Limb (tissue), 2 donors: ENCODE data around the gene PLEKHA7.
"Not testable (repeated sequence)": the region's sequence is repeated elsewhere in the genome, so short reads cannot be mapped to it uniquely, and the experiment has no call there.

Experiments
- DNase-seq, 2 donors: peaks; one replicate each; pipeline ENCODE4 v3.0.0-alpha.2; 2016; ENCODE audit errors: extremely low spot score in 2 of 2

The PLEKHA7 gene

DNA sequence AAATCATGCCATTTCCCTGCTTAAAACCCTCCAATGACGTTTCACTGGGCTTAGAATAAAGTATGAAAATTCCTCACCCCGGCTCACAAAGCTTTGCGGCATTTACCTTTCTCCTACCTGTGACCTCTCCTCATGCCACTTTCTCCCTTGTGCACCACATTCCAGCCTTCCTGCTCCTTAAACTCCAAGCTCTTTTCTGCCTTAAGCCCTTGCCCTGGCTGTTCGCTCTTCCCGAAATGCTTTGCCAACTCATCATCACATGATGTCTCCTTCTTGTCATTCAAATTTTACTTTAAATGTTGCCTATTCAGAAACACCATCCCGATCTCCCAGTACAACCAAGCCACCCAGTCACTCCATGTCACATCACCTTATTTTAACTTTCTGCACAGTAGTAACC lies 2.0 kb downstream of the PLEKHA7 start:
- no peak for DNase-seq

DNA sequence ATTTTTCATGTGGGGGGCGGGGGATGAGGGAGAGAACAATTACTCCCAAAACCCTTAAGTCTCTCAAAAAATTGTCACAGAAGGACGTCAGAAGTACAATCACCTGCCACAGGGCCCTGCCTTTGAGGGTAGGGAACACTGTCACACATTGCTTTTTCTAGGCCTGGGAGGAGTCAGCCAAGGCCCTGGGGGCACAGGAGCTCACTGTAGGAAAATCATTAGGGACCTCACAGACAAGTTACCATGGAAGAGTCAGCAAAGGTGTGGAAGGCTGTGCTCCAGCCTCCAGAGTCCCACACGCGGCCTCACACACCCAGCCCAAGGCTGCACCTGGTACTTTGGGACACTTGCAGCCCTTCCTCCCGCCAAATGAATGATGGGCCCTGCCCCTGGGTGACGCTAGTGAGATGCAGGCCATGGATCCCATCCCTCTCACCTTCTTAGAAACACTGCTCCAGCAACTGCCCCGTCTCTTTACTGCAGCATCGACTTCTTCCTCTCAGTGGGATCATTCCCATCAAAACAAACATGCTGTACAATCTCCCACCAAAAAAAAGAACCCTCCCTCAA lies 3.3 kb downstream of the PLEKHA7 start:
- no peak for DNase-seq

DNA sequence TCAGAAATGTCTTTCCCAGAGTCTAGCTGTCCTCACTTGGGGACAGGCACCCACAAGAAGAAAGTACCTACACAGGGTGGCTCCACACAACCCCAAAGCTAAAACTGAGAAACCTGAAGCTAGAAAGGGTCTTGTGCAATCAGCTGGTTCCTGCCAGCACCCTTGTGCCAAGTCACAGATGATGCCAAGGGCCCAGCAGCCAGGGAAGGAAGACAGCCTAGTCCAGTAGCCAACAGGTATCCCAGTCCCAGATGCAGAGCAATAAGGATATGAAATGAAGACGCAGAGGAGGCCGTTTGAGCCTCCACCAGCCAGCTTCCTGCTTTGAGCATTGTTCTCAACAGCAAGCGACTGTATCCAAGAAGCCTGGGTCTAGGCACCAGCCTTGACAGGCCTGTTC lies 6.1 kb downstream of the PLEKHA7 start:
- no peak for DNase-seq

DNA sequence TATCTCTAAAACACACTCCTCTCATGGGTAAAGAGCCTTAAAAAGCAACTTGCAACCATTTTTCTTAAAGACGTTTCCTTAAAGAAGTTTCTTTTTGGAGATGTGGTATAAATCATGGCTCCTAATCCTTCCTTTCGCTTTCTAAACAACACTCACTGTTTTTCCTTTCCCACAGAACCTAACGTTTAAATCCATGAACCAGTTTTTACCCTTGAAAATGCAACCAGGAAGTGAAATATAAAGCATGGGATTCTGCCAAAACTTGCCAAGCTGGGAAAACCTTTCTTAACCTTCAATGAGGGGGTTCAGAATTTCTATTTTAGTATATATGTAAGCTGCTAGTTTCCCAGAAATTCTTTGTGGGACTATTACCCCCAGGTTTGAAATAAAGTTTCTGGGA lies 8.6 kb downstream of the PLEKHA7 start:
- no peak for DNase-seq

DNA sequence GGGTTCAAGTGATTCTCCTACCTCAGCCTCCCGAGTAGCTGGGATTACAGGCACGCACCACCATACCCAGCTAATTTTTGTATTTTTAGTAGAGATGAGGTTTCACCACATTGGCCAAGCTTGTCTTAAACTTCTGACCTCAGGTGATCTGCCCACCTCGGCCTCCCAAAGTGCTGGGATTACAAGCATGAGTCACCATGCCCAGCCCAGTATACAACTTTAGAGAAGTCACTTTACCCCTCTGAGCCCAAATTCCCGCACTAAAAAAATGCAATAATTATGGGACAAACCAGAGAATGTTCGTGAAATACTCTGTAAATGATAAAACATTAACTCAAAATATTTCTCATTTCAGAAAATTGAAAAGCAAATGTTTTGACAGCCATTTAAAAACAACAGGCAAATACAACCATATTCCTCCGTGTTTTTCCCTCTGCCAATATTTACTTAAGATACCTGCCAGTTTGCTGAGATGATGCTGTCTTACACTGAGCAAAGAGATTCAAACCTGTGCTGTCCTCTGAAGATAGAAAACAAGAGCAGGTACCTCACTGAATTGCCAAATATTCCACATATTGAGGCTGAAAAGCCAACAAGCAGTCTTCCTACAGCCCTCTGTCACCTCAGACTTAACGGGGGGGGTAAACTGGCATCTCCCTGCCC lies 9.6 kb downstream of the PLEKHA7 start:
- no peak for DNase-seq

DNA sequence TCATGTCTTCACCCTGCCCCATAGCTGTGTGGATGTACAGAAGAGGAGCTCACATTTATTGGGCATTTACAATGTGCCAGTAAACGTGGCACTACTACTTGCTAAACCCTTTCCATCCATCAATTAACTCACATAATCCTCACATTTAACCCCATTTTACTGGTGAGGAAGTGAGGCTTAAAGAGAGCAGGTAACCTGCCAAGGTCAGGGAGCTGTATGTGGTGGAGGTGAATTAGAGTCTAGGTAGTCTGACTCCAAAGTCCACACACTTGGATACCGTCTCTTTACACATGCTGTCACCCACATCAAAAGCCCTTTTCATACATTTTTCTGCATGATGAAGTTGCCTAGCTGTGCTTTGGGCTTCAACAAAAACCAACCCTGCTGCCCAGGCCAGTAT lies 10.8 kb downstream of the PLEKHA7 start:
- no peak for DNase-seq

DNA sequence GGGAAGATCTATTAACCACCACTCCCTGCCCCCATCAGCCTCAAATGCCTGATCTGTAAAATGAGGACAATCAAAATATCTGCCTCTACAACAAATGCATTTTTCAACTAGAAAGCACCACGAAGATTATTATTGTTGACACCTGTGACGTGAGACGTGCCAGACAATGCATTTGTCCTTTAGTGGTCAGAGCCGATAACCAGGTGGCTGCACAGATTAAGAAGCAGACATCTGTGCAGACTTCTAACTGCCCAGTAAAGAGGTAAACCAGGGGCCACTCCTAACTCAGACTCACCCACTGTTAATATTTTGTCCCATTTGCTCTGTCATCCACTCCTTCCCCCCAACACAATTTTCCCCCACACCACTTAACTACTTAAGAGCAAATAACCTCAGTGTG lies 11.7 kb downstream of the PLEKHA7 start:
- no peak for DNase-seq

DNA sequence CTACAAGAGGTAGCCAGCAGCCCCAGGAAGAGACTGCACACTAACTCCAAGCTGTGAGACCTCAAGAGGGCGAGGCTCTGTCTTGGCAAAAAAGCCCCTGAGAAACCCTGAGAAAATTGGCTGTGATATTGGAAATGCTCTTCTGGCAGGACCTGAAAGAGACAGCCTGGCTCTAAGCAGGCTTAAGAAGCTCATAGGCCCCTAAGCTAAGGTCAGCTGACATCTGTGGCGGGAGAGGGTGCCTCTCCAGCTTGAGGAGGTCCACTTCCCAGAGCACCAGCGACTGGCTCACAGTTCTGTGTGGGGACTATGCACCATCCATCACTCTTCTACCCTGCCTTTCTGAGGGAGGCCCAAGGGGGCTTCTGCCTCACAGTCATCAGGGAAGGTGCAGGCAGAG lies 12.4 kb downstream of the PLEKHA7 start:
- DNase-seq, result no peak

DNA sequence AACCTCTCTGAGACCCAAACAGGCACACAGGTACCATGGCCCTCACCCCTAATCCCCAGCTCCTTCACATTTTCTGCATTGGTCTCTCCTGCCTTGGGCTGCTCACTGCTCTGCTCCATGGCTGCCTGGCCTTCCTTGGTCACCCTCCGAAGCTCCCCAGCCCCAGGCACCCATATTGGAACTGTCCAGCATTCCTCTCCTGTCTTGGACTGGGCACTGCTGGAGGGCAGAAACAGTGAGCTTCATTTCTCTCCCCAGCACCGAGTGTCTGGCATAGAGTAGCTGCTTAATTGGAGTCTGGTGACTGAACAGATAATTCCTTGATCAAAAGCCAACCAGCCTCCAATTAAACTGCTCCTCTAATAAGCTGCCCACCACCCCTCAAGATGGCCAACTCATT lies 13.2 kb downstream of the PLEKHA7 start:
- no peak for DNase-seq

DNA sequence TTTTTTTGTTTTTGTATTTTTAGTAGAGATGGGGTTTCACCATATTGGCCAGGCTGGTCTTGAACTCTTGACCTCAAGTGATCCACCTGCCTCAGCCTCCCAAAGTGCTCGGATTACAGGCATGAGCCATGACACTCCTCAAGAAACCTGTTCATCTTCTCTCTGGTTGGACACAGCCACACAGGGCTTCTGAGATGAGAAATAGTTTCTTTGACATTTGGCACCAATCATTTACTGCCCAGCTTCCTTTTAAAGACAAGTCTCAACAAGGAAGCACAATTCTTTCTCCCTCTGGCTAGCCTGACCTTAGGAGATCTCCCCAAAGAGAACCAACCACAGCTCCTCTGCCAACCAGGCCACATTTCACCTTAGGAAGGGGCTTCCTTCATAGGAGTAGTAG lies 14.0 kb downstream of the PLEKHA7 start:
- not testable (repeated sequence) for DNase-seq

DNA sequence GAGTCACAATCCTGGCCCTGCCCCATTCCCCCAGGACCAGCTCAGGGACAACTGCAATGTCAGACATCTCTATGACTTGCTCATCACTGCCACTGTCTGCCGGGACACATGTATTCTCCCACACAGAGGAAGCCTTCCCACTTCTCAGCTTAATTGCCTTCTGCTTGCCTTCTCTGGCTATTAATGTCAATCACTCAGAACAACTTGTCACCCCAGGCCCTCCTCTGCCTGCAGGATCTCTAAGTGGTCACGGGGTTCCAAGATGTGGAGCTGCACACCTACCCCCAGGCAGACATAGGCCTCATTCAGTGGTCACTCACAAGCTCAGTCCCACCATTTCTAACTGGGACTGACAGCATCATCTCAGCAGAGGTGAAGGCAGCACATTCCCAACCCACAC lies 15.1 kb downstream of the PLEKHA7 start:
- no peak for DNase-seq

DNA sequence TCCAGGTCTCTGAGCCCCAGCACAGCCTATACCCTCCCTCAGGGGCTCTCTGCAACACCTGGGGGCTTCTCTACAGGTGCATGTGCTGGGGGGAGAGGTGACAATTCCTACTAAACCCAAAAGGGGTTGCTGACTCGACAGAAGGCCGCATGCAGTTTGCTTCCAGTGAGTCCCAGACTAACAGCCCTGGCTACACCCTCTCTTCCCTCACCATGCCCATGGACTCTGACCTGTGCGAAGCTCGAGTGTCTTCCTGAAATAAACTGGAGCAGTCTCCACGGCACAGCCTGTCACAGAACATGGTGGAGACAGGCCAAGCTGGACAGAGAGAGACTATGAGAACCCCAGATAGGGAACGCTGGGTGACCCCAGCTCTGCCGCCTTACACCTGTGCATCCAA lies 16.6 kb downstream of the PLEKHA7 start:
- DNase-seq, result no peak

DNA sequence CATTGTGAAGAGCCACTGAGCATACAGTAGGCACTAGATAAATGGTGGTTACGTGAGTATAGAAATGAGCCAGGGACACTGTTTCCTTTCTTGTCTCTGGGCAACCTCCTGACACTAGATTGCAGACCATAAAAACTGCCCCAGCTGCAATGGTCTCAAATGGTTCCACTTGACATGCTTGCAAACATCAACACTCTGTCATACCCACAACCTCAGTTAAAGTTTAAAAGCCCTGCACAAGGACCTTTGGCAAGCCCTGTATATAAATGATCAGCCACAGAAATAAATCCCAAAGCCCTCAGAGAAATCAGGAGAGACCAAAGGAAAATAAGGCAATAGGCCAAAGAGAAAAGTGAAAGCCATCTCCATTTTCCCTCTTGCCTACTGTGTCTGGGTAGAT lies 20.7 kb downstream of the PLEKHA7 start:
- no peak for DNase-seq

DNA sequence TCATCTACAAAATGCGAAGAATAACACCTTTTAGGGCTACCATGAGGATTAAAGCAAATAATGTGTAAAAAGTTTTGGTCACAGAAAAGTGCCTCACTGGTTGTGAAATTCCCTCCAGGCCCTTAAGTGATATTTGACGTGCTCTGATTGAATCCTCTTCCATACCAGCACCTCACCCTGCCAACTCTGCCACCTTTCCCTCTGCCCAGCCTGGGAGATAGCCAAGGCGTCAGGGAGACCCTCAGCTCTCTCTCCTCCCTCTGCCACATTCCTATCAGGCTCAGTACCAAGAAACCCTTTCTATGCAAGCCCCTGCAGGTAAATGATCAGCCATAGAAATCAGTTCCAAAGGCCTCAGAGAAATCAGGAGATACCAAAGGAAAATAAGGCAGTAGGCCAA lies 21.4 kb downstream of the PLEKHA7 start:
- DNase-seq, result no peak

DNA sequence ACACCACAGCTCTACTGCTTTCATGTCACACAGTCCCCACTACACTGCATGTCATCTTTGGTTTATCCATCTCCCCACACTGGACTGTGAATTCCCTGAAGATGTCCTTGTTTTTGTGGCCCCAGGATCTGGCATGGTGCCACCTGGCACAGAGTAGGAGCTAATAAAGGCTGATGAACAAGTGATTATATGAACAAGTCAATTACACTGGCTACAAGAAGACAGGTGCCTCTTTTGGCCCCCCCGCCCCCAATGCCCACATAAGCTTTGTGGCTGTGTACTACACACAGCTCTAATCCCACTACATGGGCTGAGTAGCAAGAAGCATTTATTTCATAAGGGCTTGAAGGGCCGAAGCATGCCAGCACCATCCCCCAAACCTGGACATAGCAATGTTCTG lies 24.7 kb downstream of the PLEKHA7 start:
- no peak for DNase-seq

DNA sequence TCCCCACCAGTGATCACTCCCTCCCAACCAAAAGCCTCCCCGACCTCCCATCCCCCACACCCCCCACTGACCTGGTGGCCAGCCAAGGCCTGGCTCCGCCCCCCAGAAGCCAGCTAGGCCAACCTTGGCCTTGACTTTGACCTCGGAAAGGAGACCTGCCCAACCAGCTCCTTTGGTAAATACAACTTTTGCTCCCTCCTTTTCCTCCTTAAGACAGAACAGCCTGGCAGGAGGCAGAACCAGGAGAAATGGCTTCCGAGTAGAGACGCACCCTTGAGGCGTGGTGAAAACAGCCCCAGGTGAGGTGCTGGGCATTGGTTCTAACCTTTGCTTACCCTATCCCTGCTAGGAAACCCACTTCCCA lies 27.0 kb downstream of the PLEKHA7 start:
- no peak for DNase-seq

DNA sequence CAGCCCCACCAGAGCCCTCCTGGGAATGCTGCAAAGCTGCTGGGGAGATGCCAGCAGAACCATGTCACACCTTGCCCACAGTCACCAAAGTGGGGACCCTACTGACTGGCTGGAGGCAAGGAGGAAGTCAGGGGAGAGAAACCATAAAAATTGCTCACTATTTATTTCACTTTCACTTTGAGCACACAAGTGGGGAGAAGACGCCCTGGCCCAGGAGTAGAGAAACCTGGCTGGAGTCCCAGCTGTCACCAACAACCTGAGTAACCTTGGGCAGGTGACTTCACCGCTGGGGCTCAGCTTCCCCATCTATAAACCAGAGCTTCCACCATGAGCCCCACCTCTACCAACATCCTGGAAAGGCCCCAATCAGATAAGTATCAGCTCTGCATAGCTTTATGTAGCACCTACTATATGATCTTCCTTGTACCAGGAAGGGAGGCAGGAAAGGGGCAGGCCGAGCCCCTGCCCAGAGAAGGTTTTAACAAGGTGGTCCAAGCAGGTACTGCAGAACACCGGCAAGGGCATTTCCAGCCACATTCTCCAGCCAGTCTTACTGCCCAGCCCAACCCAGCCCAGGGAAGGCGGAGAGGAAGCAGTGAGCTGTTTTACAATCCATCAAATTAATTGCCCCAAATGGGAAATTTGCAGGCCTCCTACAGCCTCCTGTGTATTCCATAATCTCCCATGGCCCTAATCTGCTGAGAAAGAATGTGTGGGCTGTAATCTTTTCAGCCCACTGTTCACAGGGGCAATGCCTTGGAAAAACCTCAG lies 27.6 kb downstream of the PLEKHA7 start:
- DNase-seq, result no peak

DNA sequence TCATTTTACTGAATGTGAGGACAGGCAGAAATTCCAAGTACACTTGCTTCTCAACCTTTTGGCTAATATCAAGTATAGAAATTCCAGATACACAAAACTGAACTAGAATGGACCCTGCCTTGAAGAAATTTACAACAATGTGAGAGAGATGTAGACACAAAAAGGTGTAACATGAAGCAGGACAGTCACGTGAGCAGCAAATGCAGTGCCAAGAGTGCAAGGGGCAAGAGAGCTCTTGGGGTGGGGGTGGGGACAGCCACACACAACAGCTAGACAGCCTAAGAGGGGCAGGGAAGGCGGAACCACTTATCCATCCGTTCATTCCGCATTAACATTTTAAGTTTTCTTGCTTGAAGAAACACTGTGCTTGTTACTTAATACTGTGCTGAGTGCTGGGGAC lies 28.9 kb downstream of the PLEKHA7 start:
- no peak for DNase-seq

DNA sequence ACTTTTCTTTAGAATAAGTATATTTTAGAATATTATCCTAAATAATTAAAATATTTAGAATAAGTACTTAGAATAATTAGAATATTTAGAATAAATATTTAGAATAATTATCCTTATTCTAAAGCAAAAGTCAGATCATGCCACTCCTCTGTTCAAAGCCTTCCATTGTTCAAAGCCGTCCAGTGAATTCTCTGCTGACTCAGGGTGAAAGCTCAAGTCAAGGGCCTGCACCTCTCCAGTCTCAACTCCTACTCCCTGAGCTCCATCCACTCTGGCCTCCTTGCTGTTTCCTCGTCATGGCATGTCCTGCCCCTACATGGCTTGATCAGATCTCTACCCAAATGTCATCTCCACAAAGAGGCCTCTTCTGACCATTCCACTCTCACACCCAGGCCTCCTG lies 30.0 kb downstream of the PLEKHA7 start:
- no peak for DNase-seq

DNA sequence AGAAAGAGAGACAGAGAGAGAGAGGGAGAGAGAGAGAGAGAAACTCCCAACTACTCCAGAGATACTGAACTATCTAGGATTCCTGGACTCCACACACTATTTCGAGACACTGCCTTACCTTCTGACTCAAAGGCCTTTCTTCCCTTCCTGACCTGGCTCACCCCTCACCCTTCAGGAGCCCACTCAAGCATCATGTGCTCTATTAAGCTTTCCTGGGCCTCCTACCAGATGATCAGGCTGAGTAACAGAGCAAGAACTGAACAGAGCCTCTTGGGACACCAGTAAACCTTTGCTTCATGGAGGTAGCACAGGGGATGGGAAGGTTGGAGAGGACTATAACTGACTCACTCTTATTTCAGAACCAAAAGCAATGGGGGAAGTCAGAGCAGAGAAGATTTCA lies 31.4 kb downstream of the PLEKHA7 start:
- DNase-seq, result no peak

DNA sequence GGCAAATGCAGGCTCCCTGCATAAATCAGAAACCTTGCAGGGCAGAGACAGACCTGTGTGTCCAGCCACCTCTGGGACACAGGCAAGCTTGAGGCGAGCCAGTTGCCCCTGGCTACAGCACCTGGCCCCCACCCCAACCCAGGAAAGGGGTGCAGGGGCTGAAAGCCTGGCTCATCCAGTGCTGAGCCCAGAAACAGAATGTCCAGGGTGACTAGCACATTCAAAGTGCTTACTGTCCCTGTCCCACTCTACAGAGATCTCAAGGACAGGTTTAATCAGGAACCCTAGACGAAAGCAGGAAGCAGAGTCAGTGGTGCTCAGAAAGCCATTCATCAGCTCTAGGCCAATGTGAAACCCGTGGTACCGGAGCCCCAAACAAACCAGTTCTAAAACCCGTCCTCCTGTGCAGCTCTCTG lies 31.9 kb downstream of the PLEKHA7 start:
- DNase-seq, result no peak

DNA sequence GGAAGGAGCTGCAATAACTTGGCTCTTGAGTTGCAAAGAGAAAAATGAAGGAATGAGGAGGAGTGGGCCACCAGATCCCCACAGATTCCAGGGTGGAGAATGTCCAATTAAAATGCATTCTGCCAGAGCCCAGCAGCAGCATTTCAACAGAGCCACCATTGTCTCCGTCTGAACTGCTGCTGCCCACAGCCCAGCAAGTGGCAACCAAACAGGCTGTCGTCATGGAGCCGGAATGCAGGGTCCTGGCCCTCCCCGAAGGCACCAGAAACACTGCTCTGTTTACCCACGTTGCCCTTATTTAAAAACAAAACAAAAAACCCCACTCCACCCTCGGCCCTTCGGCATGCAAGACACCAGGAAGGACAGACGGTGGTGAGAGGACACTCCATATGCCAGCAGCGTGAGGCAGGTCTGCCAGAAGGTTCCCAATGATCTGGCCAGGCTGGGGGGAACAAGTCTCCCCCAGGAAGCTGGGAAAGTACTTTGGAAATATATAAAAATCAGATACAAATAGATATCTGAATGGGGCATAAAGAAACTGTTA lies 32.5 kb downstream of the PLEKHA7 start:
- DNase-seq, result peak; percentile 45 to 73
